HEK293 (cell line): ENCODE measurements around the gene PRIMA1.

Experiments
- CTCF ChIA-PET: fragments of 350-600 bp; formaldehyde crosslinking; extraction: SDS; loops from one replicate; lab custom pipeline; 2021; ENCODE audit warnings: antibody characterized with exemption; lab: Yijun Ruan, JAX
- POLR2A ChIA-PET: fragments of 300-600 bp; formaldehyde crosslinking; extraction: SDS; loops from one replicate; lab custom pipeline; 2020; ENCODE audit warnings: antibody characterized with exemption, inconsistent platforms; lab: Yijun Ruan, JAX
- H3K27ac ChIP-seq: fragments of 200-500 bp; sonication (Bioruptor generic); 2 replicates; pipeline ENCODE4 v1.5.1; 2014; ENCODE audit warnings: low read depth, low read length, control low read depth, inconsistent platforms; ENCODE audit errors: extremely low read depth
- H3K36me3 ChIP-seq, 2 experiments: fragments of 200-500 bp in 1 of 2; sonication (Bioruptor generic) in 1 of 2; 1 replicate in 1 of 2; 2 replicates in 1 of 2; pipeline ENCODE4 v1.5.1; 2014 to 2017; ENCODE audit warnings: inconsistent platforms in 2 of 2, low read length in 2 of 2; ENCODE audit not compliant: control insufficient read depth in 2 of 2, insufficient read depth in 1 of 2
- H3K4me1 ChIP-seq: fragments of 200-500 bp; sonication (Bioruptor generic); 2 replicates; pipeline ENCODE4 v1.5.1; 2014; ENCODE audit warnings: mild to moderate bottlenecking, low read length, inconsistent platforms; ENCODE audit not compliant: control insufficient read depth, insufficient read depth
- H3K4me3 ChIP-seq: 2 replicates; pipeline ENCODE4 v1.5.1; 2011; ENCODE audit warnings: low read depth, mild to moderate bottlenecking, control low read depth, low read length, moderate library complexity
- H3K9me3 ChIP-seq: fragments of 200-500 bp; sonication (Bioruptor generic); 2 replicates; pipeline ENCODE4 v1.5.1; 2014; ENCODE audit warnings: low read depth, low read length, inconsistent platforms; ENCODE audit not compliant: control insufficient read depth, insufficient read depth
- HIC1 ChIP-seq: fragments of 450-650 bp; formaldehyde crosslinking; IDR thresholded peaks from 2 replicates; pipeline ENCODE4 v1.5.1; 2016; ENCODE audit warnings: missing biosample characterization, missing genetic modification characterization
- MZF1 ChIP-seq: fragments of 450-650 bp; formaldehyde crosslinking; IDR thresholded peaks from 2 replicates; pipeline ENCODE4 v1.5.1; 2017; ENCODE audit warnings: missing biosample characterization, missing genetic modification characterization, borderline replicate concordance
- REPIN1 ChIP-seq: fragments of 450-650 bp; formaldehyde crosslinking; IDR thresholded peaks from 2 replicates; pipeline ENCODE4 v1.5.1; 2017; ENCODE audit warnings: missing biosample characterization, missing genetic modification characterization, low read depth
- REST ChIP-seq: fragments of 450-650 bp; formaldehyde crosslinking; IDR thresholded peaks from 2 replicates; pipeline ENCODE4 v1.5.1; 2016; ENCODE audit warnings: missing biosample characterization, missing genetic modification characterization
- ZBTB17 ChIP-seq: fragments of 450-650 bp; formaldehyde crosslinking; IDR thresholded peaks from 2 replicates; pipeline ENCODE4 v1.5.1; 2016; ENCODE audit warnings: missing biosample characterization, missing genetic modification characterization
- ZFHX2 ChIP-seq: fragments of 450-650 bp; formaldehyde crosslinking; conservative IDR thresholded peaks from 2 replicates; pipeline ENCODE4 v1.5.1; 2016; ENCODE audit warnings: missing biosample characterization, missing genetic modification characterization
- ZNF10 ChIP-seq: fragments of 450-650 bp; formaldehyde crosslinking; IDR thresholded peaks from 2 replicates; pipeline ENCODE4 v1.5.1; 2017; ENCODE audit warnings: missing biosample characterization, missing genetic modification characterization
- ZNF114 ChIP-seq: fragments of 450-650 bp; formaldehyde crosslinking; IDR thresholded peaks from 2 replicates; pipeline ENCODE4 v1.5.0; 2017; ENCODE audit warnings: missing biosample characterization, missing genetic modification characterization
- ZNF121 ChIP-seq: fragments of 450-650 bp; formaldehyde crosslinking; IDR thresholded peaks from 2 replicates; pipeline ENCODE4 v1.5.1; 2016; ENCODE audit warnings: missing biosample characterization, missing genetic modification characterization
- ZNF157 ChIP-seq: fragments of 450-650 bp; formaldehyde crosslinking; IDR thresholded peaks from 2 replicates; pipeline ENCODE4 v1.5.1; 2016; ENCODE audit warnings: missing biosample characterization, missing genetic modification characterization
- ZNF274 ChIP-seq, 2 experiments: fragments of 200-500 bp in 1 of 2; fragments of 450-650 bp in 1 of 2; sonication (Bioruptor generic) in 1 of 2; formaldehyde crosslinking in 1 of 2; IDR thresholded peaks; 2 replicates each; pipeline versions ENCODE4 v1.5.1 to v1.6.1; 2014 to 2016; ENCODE audit warnings: borderline replicate concordance in 1 of 2, inconsistent platforms in 1 of 2, low read length in 1 of 2, missing biosample characterization in 1 of 2, missing genetic modification characterization in 1 of 2
- ZNF324 ChIP-seq: fragments of 450-650 bp; formaldehyde crosslinking; IDR thresholded peaks from 2 replicates; pipeline ENCODE4 v1.5.1; 2016; ENCODE audit warnings: missing biosample characterization, missing genetic modification characterization
- ZNF362 ChIP-seq: fragments of 450-650 bp; formaldehyde crosslinking; IDR thresholded peaks from 2 replicates; pipeline ENCODE4 v1.5.1; 2016; ENCODE audit warnings: missing biosample characterization, missing genetic modification characterization
- ZNF510 ChIP-seq: fragments of 450-650 bp; formaldehyde crosslinking; IDR thresholded peaks from 2 replicates; pipeline ENCODE4 v1.5.1; 2018; ENCODE audit warnings: mild to moderate bottlenecking, missing genetic modification characterization, missing biosample characterization; ENCODE audit not compliant: insufficient replicate concordance
- ZNF513 ChIP-seq: fragments of 450-650 bp; IDR thresholded peaks from 2 replicates; pipeline ENCODE4 v1.5.1; 2018; ENCODE audit warnings: missing biosample characterization, missing genetic modification characterization
- ZNF549 ChIP-seq: fragments of 450-650 bp; IDR thresholded peaks from 2 replicates; pipeline ENCODE4 v1.5.1; 2018; ENCODE audit warnings: missing biosample characterization, missing genetic modification characterization, mild to moderate bottlenecking, inconsistent platforms, moderate library complexity
- ZNF621 ChIP-seq: fragments of 450-650 bp; formaldehyde crosslinking; IDR thresholded peaks from 2 replicates; pipeline ENCODE4 v1.5.1; 2017; ENCODE audit warnings: missing biosample characterization, missing genetic modification characterization
- ZNF626 ChIP-seq: fragments of 450-650 bp; sonication (Bioruptor Pico); formaldehyde crosslinking; IDR thresholded peaks from 2 replicates; pipeline ENCODE4 v1.5.1; 2018; ENCODE audit warnings: missing biosample characterization, missing genetic modification characterization, inconsistent platforms
- ZNF830 ChIP-seq: fragments of 450-650 bp; IDR thresholded peaks from 2 replicates; pipeline ENCODE4 v1.5.0; 2018; ENCODE audit warnings: missing biosample characterization, missing genetic modification characterization, low read depth, mild to moderate bottlenecking, moderate library complexity
- ZSCAN30 ChIP-seq: fragments of 450-650 bp; IDR thresholded peaks from 2 replicates; pipeline ENCODE4 v1.5.1; 2018; ENCODE audit warnings: missing biosample characterization, mild to moderate bottlenecking, missing genetic modification characterization, moderate library complexity

The PRIMA1 gene

GRCh38 chr14:93683226-93683625 lies 105.1 kb downstream of the PRIMA1 start:
- H3K9me3 ChIP-seq = no peaks in the 10 kb centered on the region
- no peak for TF ChIP-seq ZNF114 (tag by site-specific recombination)
- TF ChIP-seq ZNF510 (tag by site-specific recombination) = no peak
- TF ChIP-seq ZNF121 (tag by site-specific recombination) = no peak
- TF ChIP-seq ZSCAN30 (tag by site-specific recombination) = no peak
- no peak for TF ChIP-seq ZFHX2 (tag by site-specific recombination)
- TF ChIP-seq ZNF157 (tag by site-specific recombination) = no peak
- TF ChIP-seq ZBTB17 (tag by site-specific recombination) = peak; percentile 74
- TF ChIP-seq ZNF621 (tag by site-specific recombination) = no peak
- 0 out of 2 replicates have a peak, but pooled peaks have one; percentile 40 for TF ChIP-seq ZNF10 (tag by site-specific recombination)
- TF ChIP-seq MZF1 = peak; percentile 87; the same call in 1 of the 2 replicates
- TF ChIP-seq ZNF830 (tag by site-specific recombination) = no peak
- TF ChIP-seq ZNF626 (tag by site-specific recombination) = no peak
- no peak for TF ChIP-seq ZNF274 (IDR thresholded peaks at IDR 0.05; ENCODE audit: low read length)
- TF ChIP-seq ZNF274 (tag by site-specific recombination; IDR thresholded peaks at IDR 0.05; ENCODE audit: borderline replicate concordance) = no peak
- TF ChIP-seq ZNF513 = no peak
- TF ChIP-seq ZNF549 (tag by site-specific recombination) = no peak
- 0 out of 2 replicates have a peak, but pooled peaks have one; percentile 16 for TF ChIP-seq ZNF362 (tag by site-specific recombination)
- TF ChIP-seq REST (tag by site-specific recombination) = no peak
- no peak for TF ChIP-seq ZNF324 (tag by site-specific recombination)
- no peak for TF ChIP-seq REPIN1 (tag by site-specific recombination)
- TF ChIP-seq HIC1 (tag by site-specific recombination) = no peak
- H3K4me1 ChIP-seq = no peaks in the 10 kb centered on the region
- CTCF ChIA-PET = interaction anchor here (0.7 kb wide), 1 partner anchor 714 kb away, joined by 3 read pairs; no protein-coding TSS in a partner anchor
- H3K4me3 ChIP-seq = no peak overlapping the region
- H3K36me3 ChIP-seq = no peaks in the 10 kb centered on the region
- POLR2A ChIA-PET = no interaction called here
- no peak overlapping the region for H3K27ac ChIP-seq
